NCI-H510A treated with DMSO at 0.1 percent for 48 hours (cell line): Measurements from ENCODE around the gene TIMP3.

Source experiments
- DNase-seq: peaks from one replicate; lab custom pipeline; 2025; lab: John Stamatoyannopoulos, UW

The TIMP3 gene

GRCh38 chr22:32786027-32786418, 15.5 kb upstream of the TIMP3 start:
- DNase-seq: no peak

GRCh38 chr22:32788904-32789624, 12.4 kb upstream of the TIMP3 start:
- no peak for DNase-seq

- no peak for DNase-seq
Observed at GRCh38 chr22:32789797-32790620, 11.5 kb upstream of the TIMP3 start.

GRCh38 chr22:32791056-32791455, 10.4 kb upstream of the TIMP3 start:
- DNase-seq: no peak

GRCh38 chr22:32791485-32791884, 10.0 kb upstream of the TIMP3 start:
- DNase-seq: no peak

- no peak for DNase-seq
Observed at GRCh38 chr22:32793589-32793988, 7.9 kb upstream of the TIMP3 start.

- no peak for DNase-seq
Observed at GRCh38 chr22:32794449-32795213, 6.9 kb upstream of the TIMP3 start.

GRCh38 chr22:32795214-32795596, 6.3 kb upstream of the TIMP3 start:
- no peak for DNase-seq

- no peak for DNase-seq
Observed at GRCh38 chr22:32796865-32797573, 4.5 kb upstream of the TIMP3 start.

GRCh38 chr22:32799496-32799895, 2.0 kb upstream of the TIMP3 start:
- DNase-seq: no peak

GRCh38 chr22:32800158-32800882, 1.2 kb upstream of the TIMP3 start:
- no peak for DNase-seq

- DNase-seq: no peak
Observed at GRCh38 chr22:32800994-32801536, 440 bp upstream of the TIMP3 start.

GRCh38 chr22:32802237-32802765, 796 bp downstream of the TIMP3 start:
- no peak for DNase-seq

- no peak for DNase-seq
Observed at GRCh38 chr22:32803020-32803737, 1.7 kb downstream of the TIMP3 start.

GRCh38 chr22:32803738-32804435, 2.4 kb downstream of the TIMP3 start:
- DNase-seq: no peak

- no peak for DNase-seq
Observed at GRCh38 chr22:32804531-32805360, 3.2 kb downstream of the TIMP3 start.

GRCh38 chr22:32805361-32805881, 3.9 kb downstream of the TIMP3 start:
- no peak for DNase-seq

GRCh38 chr22:32806296-32806695, 4.8 kb downstream of the TIMP3 start:
- no peak for DNase-seq
